ENCODE results near the gene EPHB1. TPM values are rescaled to one million over a fixed set of nuclear protein-coding genes. Genes with fewer than 3 reads are reported as not detected.

The EPHB1 gene
- polyA plus RNA-seq, 1 of the 3 experiments (the other 2 are of a cell fraction) = 1.2 TPM

DNA sequence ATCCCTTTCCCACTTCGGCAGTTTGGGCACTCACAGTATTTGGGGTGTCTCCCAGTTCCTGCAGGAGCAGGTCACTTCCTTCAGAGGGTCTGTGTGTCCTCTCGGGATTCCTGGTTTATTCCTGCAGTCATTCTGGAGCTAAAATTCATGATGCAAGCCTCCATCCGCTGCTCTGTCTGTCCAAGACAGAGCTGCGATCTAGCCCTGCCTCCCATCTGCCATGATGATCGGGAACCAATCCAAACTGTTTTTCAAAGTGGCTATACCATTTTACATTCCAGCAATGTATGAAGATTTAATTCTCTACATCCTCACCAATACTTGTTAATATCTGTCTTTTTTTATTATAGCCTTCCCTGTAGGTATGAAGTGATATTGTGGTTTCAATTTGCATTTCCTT is 273.0 kb downstream of the EPHB1 start (continued):
- TF ChIP-seq, protein P1, sequence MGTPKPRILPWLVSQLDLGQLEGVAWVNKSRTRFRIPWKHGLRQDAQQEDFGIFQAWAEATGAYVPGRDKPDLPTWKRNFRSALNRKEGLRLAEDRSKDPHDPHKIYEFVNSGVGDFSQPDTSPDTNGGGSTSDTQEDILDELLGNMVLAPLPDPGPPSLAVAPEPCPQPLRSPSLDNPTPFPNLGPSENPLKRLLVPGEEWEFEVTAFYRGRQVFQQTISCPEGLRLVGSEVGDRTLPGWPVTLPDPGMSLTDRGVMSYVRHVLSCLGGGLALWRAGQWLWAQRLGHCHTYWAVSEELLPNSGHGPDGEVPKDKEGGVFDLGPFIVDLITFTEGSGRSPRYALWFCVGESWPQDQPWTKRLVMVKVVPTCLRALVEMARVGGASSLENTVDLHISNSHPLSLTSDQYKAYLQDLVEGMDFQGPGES (IDR thresholded peaks at IDR 0.05; ENCODE audit: low read depth, low read length) = no peak

DNA sequence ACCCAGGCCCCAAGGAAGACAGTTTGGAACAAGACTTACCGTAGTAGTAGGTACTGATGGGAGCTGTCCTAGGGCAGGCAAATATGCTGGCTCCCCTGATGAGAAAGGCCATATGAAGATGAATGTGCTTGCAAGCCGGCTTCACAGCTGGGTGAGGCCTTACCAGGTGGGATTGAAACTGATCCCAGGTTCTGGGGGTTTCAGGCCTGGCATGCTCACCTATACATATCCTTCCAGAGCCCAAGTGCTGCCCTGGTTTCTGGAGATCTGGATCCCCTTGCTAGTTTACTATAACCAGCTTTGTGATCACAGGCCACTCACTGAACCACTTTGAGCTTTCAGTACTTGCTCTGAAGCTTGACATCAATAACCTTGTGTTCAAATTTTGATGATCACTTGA is 274.3 kb downstream of the EPHB1 start:
- CTCF ChIA-PET = interaction anchor here (1.0 kb wide), 1 partner anchor 45 kb away, joined by 5 read pairs; no protein-coding TSS in a partner anchor
- H3K36me3 ChIP-seq (replicated peaks in 1 of 2; ENCODE audit: control insufficient read depth in 1 of 2, insufficient read depth in 2 of 2, low read length in 1 of 2) = no peaks in the 10 kb centered on the region

DNA sequence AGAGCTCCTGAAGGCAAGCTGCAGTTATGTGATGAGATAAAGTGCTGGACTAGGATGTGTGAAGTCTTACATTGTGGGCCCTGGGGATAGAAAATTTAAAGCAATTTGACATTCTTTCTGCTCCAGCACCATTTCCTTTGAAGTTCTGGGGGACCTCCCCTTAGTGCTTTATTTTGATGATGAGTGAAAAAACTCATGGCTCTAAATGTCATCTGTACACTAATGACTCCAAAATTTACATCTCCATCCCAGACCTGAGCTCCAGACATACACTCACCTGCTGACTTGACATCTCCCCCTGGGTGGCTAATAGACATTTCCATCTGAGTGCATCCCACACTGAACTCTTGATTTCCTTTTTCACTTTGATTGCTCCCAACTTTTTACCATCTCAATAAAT is 276.4 kb downstream of the EPHB1 start:
- Histone ChIP-seq H3K4me1 (ENCODE audit: control insufficient read depth in 1 of 2, insufficient read depth in 2 of 2, low read depth in 1 of 2, low read length in 1 of 2) (no peaks in the 10 kb centered on the region), H3K4me3 (ENCODE audit: low read depth in 2 of 2, low read length in 1 of 2) (no peak overlapping the region), H3F3A (replicated peaks; ENCODE audit: insufficient read depth) (no peaks in the 10 kb centered on the region), H4K20me1 (ENCODE audit: insufficient read depth) (no peaks in the 10 kb centered on the region), H3K9me2 (no peaks in the 10 kb centered on the region), H3K27ac (ENCODE audit: low read depth in 2 of 2, low read length in 1 of 2) (no peak overlapping the region), H3K4me2 (no peak overlapping the region), H3K9ac (no peak overlapping the region), H3K9me3 (no peaks in the 10 kb centered on the region), H3K79me2 (ENCODE audit: insufficient read depth) (no peaks in the 10 kb centered on the region), H3K36me3 (replicated peaks in 1 of 2; ENCODE audit: control insufficient read depth in 1 of 2, insufficient read depth in 2 of 2, low read length in 1 of 2) (no peaks in the 10 kb centered on the region), H3K27me3 (ENCODE audit: insufficient read depth) (no peaks in the 10 kb centered on the region), H2AFZ (ENCODE audit: low read depth) (no peak overlapping the region)
- POLR2A ChIA-PET = no interaction called here
- no peak for TF ChIP-seq FOSL2 (IDR thresholded peaks at IDR 0.05; ENCODE audit: borderline replicate concordance, low read depth)
- TF ChIP-seq EZH2phosphoT487 (IDR thresholded peaks at IDR 0.05; ENCODE audit: borderline replicate concordance, low read depth) = no peak
- TF ChIP-seq EP300 (IDR thresholded peaks at IDR 0.05; ENCODE audit: borderline replicate concordance in 1 of 2, low read depth in 1 of 2, low read length in 1 of 2) = no peak
- TF ChIP-seq TCF12 (IDR thresholded peaks at IDR 0.05) = no peak
- TF ChIP-seq, protein P2, sequence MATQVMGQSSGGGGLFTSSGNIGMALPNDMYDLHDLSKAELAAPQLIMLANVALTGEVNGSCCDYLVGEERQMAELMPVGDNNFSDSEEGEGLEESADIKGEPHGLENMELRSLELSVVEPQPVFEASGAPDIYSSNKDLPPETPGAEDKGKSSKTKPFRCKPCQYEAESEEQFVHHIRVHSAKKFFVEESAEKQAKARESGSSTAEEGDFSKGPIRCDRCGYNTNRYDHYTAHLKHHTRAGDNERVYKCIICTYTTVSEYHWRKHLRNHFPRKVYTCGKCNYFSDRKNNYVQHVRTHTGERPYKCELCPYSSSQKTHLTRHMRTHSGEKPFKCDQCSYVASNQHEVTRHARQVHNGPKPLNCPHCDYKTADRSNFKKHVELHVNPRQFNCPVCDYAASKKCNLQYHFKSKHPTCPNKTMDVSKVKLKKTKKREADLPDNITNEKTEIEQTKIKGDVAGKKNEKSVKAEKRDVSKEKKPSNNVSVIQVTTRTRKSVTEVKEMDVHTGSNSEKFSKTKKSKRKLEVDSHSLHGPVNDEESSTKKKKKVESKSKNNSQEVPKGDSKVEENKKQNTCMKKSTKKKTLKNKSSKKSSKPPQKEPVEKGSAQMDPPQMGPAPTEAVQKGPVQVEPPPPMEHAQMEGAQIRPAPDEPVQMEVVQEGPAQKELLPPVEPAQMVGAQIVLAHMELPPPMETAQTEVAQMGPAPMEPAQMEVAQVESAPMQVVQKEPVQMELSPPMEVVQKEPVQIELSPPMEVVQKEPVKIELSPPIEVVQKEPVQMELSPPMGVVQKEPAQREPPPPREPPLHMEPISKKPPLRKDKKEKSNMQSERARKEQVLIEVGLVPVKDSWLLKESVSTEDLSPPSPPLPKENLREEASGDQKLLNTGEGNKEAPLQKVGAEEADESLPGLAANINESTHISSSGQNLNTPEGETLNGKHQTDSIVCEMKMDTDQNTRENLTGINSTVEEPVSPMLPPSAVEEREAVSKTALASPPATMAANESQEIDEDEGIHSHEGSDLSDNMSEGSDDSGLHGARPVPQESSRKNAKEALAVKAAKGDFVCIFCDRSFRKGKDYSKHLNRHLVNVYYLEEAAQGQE (IDR thresholded peaks at IDR 0.05; ENCODE audit: low read depth, low read length) = no peak
- TF ChIP-seq SIN3A (IDR thresholded peaks at IDR 0.05; ENCODE audit: borderline replicate concordance, low read depth, low read length) = no peak
- TF ChIP-seq, protein P3, sequence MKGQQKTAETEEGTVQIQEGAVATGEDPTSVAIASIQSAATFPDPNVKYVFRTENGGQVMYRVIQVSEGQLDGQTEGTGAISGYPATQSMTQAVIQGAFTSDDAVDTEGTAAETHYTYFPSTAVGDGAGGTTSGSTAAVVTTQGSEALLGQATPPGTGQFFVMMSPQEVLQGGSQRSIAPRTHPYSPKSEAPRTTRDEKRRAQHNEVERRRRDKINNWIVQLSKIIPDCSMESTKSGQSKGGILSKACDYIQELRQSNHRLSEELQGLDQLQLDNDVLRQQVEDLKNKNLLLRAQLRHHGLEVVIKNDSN (IDR thresholded peaks at IDR 0.05; ENCODE audit: borderline replicate concordance, low read depth) = no peak
- no peak for TF ChIP-seq NRF1 (IDR thresholded peaks at IDR 0.05; ENCODE audit: low read depth, low read length)
- TF ChIP-seq JUND (IDR thresholded peaks at IDR 0.05) = no peak
- TF ChIP-seq GABPA (IDR thresholded peaks at IDR 0.05; ENCODE audit: low read depth) = no peak
- no peak for TF ChIP-seq FOXJ3 (CRISPR knock-in tag; IDR thresholded peaks at IDR 0.05)
- TF ChIP-seq RAD21 (IDR thresholded peaks at IDR 0.05; ENCODE audit: low read length) = no peak
- TF ChIP-seq, protein P4, sequence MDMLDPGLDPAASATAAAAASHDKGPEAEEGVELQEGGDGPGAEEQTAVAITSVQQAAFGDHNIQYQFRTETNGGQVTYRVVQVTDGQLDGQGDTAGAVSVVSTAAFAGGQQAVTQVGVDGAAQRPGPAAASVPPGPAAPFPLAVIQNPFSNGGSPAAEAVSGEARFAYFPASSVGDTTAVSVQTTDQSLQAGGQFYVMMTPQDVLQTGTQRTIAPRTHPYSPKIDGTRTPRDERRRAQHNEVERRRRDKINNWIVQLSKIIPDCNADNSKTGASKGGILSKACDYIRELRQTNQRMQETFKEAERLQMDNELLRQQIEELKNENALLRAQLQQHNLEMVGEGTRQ (IDR thresholded peaks at IDR 0.05; ENCODE audit: borderline replicate concordance, low read depth, low read length) = no peak
- TF ChIP-seq GATA2 (CRISPR knock-in tag; IDR thresholded peaks at IDR 0.05) = no peak
- no peak for DNase-seq
- CTCF ChIA-PET = no interaction called here

More for the DNA sequence above, 274.3 kb downstream of the EPHB1 start:
- H3K4me2 ChIP-seq = no peak overlapping the region
- H3F3A ChIP-seq (replicated peaks; ENCODE audit: insufficient read depth) = no peaks in the 10 kb centered on the region
- no peak overlapping the region for H3K9ac ChIP-seq
- no peak overlapping the region for H2AFZ ChIP-seq (ENCODE audit: low read depth)
- no peaks in the 10 kb centered on the region for H3K9me3 ChIP-seq
- no peaks in the 10 kb centered on the region for H3K79me2 ChIP-seq (ENCODE audit: insufficient read depth)
- no peaks in the 10 kb centered on the region for H3K4me1 ChIP-seq (ENCODE audit: control insufficient read depth in 1 of 2, insufficient read depth in 2 of 2, low read depth in 1 of 2, low read length in 1 of 2)
- no peak overlapping the region for H3K4me3 ChIP-seq (ENCODE audit: low read depth in 2 of 2, low read length in 1 of 2)
- no peaks in the 10 kb centered on the region for H4K20me1 ChIP-seq (ENCODE audit: insufficient read depth)
- no peaks in the 10 kb centered on the region for H3K9me2 ChIP-seq
- no peak for DNase-seq
- no peak for TF ChIP-seq EP300 (IDR thresholded peaks at IDR 0.05; ENCODE audit: borderline replicate concordance in 1 of 2, low read depth in 1 of 2, low read length in 1 of 2)
- TF ChIP-seq RCOR1 (IDR thresholded peaks at IDR 0.05; ENCODE audit: low read length) = no peak
- no peak for TF ChIP-seq GABPA (IDR thresholded peaks at IDR 0.05; ENCODE audit: low read depth)
- no peak for TF ChIP-seq TEAD4 (IDR thresholded peaks at IDR 0.05; ENCODE audit: borderline replicate concordance, insufficient read depth)
- 48% methylated on average over 2 of the region's 2 CpGs for WGBS (ENCODE audit: low lambda C conversion rate)
- POLR2A ChIA-PET = no interaction called here
- H3K27me3 ChIP-seq (ENCODE audit: insufficient read depth) = no peaks in the 10 kb centered on the region
- H3K27ac ChIP-seq (ENCODE audit: low read depth in 2 of 2, low read length in 1 of 2) = no peak overlapping the region
